HG03025 (cell line): ENCODE measurements around the gene TMEM38B.
A peak's percentile ranks its signal among the peaks of the same experiment; 100 is the strongest.

Source experiments
- ATAC-seq: cut with Tn5 transposase; IDR thresholded peaks from one replicate; pipeline ENCODE4 v1.9.1; 2021; ENCODE audit warnings: mild to moderate bottlenecking, moderate library complexity; ENCODE audit not compliant: unreplicated experiment, low FRiP score

TMEM38B gene, protein sequence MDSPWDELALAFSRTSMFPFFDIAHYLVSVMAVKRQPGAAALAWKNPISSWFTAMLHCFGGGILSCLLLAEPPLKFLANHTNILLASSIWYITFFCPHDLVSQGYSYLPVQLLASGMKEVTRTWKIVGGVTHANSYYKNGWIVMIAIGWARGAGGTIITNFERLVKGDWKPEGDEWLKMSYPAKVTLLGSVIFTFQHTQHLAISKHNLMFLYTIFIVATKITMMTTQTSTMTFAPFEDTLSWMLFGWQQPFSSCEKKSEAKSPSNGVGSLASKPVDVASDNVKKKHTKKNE

DNA sequence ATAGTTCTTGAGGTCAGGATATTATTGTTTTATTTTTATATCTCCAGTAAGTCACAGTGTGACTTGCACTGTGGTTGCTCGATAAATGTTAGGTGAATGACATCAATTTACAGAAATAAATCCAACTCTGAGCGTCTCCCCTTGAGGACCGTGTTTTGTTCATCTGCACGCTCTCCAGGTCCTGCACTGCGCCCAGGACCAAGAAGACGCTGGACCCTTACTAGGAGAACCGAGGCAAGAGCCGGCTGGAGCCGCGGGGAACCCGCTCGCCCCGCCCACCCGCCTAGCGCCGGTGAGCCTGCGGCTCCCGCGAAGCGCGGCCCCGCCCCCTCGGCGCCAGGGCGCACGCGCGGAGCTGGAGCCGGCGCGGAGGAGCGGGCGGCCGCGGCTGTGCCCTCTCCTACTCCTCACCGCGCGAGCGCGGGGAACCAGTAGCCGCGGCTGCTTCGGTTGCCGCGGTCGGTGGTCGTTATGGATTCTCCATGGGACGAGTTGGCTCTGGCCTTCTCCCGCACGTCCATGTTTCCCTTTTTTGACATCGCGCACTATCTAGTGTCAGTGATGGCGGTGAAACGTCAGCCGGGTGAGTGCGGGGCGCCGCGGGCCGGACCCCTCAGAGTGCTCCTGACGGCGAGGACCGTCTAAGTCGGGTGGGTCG is at the start of gene TMEM38B:
TMEM38B (plus strand) TSS at position 352 of the 658 bp plus-strand sequence; CDS start at position 472, 120 bp downstream.
- peak; percentile 80 for ATAC-seq

DNA sequence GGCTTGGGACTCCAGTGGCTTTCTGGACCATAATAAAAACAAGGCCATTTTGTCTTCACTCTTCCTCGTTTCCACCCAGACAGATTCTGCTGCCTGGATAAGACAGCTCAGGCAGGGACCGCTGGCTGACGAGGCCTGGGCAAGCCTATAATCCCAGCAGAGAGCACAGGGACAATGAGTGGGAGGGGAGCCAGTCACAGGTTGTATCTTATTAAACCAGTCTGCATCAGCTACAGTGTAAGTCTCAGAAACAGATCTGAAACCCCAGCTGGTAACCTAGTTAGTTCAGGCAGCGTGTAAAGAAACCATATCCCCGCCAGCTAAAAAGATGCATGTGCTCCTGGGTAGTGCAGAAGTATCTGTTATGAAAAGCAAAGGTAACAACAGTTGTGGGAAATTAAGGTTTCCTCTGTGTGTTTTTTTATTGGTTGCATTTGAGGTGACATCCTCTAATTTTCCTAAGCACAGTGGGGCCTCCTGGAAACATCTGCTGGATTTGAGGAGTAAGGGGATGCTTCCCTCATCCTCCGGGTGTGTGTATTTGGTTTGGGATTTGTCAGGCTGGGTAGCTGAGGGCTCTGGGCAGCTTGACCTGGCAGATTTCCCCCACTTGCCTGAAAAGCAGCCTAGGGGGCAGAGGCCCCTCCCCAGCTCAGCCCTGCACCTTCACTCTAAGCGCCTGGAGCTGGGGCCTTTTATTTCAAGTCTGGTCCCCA is 47.3 kb upstream of the TMEM38B start:
- no peak for ATAC-seq

DNA sequence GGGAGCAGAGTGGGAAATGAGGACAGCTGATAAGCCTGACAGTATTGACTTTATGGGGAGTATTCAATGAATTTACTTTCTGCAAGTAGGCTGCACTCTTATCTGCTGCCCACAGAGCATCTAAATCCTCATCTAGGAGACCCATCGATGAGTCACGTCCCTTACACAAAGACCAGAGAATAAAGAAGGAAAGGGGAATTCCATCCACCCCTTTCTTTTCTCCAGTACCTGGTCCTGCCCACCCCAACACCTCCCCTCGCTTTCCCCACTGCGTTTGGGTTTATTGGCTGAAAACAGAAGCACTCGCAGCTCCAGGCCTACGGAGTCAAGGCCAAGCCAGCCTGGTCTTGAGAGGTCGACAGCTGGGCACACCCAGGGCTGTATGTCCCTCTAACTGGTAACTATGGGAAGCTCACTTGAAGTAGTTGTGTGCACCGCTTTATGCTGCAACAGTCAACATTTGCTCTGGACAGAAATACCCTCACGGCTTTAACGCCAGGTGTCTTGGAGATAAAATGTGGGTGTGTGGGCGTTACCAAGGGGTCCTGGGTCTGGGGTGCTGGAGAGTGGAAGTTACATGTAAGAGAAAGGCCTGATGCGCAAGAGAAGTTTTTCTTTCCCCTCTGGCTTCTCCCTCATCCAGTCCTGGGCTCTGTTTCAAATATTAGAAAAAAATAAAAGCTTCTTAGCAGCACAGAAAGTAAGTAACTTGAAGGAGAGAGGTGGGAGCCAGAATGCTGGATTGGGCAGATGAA is 46.6 kb upstream of the TMEM38B start:
- no peak for ATAC-seq

DNA sequence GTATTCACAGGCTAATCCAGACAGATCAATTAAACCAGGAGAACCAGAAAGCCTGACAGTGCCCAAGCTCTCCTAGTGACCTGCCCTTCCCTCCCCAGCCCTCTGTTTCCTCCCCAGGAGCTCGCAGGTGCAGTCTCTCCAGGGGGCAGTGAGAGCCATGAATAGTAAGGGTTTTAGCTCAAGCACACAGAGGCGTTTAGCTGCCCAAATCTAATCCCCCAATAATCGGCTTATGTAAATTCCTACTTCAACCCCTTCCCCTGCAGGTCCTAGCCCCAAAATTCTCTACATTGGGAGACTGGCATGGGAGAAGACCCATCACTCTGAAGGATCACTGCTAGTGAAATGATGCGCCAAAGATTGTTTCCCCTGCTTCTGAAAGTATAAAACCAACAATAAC is 42.5 kb upstream of the TMEM38B start:
- no peak for ATAC-seq

DNA sequence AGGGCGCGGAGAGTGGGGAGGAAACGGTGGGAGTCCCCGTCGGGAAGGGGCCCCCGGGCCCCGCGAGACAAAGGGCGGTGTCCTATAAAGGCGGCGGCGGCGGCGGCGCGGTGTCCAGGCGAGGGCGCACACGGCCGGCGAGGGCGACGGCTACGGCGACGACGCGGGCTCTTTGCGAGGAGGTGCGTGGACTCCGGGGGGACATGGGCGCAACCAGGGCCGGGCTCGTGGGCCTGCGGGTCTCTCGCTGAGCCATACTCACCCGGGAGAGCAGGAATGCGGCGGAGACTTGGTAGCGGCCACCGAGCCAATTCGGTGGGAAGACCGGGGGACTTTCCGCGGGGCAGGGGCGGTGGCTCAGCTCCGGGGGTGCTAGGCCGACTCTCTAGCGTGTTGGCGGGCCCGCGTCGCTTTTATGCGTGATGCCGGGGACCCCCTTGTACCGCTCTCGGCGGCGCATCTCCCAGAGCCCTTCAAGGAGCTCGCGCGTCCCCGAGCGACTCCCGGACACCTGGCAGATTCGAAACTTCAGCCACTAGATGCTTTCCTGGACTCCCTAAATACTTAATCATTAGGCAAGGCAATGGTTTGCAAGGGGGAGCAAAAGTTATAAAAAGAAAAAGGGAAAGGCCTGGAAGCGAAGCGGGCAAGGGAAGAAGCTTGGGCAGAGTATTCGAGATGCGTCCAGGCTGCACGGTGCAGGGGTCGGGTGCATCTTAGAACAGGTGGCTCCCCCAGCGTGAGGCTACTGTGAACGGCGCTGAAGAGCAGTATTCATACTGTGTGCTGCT is 38.0 kb upstream of the TMEM38B start:
- ATAC-seq = peak; percentile 67

DNA sequence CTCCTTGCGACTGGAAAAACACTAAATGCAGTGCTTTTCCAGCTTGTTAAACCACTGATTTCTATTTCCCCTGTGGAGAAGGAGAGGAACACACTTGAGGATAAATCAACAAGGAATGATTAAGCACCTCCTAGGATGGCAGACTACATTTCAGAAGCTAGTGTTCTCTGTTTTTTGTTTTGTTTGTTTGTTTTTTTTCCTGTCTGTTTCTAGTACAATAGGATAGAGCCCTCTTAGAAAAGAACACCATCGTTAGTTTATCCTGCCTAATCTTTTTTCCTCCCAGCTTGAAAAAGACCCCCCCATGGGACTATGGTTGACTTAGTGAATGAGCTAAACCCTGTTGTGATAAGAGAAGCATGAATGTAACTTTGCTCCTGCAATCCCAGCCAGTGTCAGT is 36.0 kb upstream of the TMEM38B start:
- ATAC-seq = no peak

DNA sequence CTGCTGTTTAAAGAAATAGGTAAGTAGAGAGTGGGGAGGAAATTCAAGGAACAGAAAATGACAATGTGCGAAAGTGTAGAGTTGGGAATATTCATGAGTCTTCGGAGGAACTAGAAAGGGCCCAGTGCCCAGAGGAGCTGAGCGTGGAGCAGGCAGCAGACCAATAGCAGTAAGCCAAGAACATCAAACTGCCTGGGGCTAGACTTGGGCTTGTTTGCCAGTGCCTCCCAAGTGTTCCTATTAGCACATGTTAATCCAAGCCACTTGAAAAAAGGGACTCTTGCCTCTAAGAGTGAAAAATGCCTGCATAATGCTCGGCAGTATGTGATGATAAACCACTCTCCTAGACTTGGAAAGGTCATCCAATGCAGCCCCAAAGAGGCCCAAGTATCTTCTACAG is 33.3 kb upstream of the TMEM38B start:
- no peak for ATAC-seq

DNA sequence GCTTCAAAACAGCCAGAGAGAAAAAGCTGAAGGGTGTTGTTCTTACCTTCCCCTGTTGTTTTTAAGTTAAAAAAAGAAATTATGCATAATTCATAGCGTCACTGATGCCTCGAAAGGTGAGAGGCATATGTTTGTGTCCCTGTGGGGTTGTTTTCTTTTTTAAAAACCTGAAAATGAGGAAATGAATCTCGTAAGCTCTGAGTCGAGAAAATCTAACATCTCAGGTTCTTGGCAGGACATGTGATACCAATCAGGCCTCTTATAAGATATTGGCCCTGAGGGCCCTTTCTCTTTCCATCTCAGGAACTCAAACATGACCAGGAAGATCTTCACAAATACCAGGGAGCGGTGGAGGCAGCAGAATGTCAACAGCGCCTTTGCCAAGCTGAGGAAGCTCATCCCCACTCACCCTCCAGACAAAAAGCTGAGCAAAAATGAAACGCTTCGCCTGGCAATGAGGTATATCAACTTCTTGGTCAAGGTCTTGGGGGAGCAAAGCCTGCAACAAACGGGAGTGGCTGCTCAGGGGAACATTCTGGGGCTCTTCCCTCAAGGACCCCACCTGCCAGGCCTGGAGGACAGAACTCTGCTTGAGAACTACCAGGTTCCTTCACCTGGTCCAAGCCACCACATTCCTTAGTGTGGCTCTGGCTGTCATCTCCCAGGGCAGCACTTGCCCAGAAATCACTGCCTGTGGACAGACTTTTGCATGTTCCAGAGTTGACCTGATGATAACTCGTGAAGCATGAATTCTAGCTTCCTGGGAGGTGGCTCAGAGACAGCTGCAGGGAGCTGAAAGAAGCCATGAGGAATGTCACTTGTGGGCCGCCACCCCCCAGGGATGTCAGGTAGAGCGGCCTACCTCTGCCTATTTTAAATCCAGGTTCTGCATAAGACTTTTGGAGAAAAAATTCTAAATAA is 31.9 kb upstream of the TMEM38B start, which contains the start of gene TAL2:
TAL2 (plus strand) TSS at position 274 of the 921 bp plus-strand sequence; CDS start at position 314, 40 bp downstream.
- ATAC-seq = peak; percentile 93

DNA sequence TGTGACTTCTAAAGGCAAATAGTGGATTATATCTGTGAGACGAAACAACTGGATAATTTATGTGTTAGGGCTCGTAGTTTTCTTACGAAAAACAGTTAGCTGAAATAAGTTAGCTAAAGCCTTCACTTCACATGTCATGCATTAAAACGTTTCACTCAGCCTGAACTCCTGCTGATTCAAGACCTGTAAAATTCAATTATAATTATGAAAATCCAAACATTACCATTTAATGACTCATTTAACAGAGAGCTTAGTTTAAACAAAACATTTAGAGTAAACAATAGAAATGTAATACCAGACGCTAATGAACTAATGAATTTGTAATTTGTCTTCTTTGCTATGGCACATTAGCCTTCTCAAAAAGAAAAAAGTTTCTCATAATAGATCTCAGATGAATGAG is 30.4 kb upstream of the TMEM38B start:
- no peak for ATAC-seq

DNA sequence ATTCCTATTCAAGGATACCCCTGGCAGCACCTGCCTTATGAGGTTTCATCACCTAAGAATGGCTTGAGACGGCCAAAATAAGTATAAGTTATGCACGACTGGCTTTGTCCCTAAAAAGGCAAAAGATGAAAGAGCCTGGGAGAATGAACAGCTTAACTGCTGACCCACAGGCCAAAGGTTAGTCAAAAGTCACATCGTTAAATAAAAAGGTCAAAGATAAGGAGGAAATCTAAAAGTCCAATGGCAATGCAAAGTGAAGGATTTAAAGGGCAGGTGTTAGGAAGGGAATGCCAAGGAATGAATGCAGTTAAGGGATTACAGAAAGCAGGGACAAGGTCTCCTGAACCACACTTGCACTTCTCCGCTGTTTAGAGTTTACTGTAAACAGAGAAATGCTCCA is 26.5 kb upstream of the TMEM38B start:
- no peak for ATAC-seq

DNA sequence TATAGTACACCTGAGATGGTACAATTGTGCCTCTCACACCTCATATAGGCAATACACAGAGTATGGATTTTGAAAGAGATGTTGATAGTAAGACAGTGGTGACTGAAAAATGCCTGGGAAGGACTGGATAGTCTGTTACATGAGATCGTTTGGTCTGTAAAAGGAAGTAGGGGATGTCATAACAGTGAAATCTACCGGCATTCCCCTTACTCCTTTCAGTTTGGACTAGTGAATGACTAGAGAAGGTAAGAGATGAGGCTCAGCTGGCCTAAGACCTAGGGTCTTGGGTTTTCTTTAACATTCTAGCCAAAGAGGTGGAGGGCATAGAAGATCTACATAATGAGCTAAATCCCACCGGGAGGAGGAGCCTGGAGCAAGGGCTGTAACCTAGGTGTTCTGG is 24.0 kb upstream of the TMEM38B start:
- ATAC-seq = no peak

DNA sequence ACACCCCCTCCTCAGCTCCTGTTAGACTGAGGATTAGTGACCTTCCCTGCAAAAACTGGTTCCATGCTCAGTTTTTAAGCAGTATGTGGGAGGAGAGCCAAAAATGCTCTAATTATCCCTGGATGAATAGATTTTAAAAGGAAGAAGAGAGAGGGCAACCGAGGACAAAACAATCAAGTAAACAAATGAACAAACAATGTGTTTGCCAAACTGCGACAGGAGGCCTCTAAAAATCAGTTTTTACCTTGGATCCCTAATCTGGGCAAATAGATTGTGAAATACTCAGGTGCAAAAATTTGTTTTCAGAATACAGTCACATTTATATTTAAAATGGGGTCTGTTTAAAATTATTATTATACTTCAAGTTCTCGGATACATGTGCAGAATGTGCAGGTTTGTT is 23.6 kb upstream of the TMEM38B start:
- ATAC-seq = no peak

DNA sequence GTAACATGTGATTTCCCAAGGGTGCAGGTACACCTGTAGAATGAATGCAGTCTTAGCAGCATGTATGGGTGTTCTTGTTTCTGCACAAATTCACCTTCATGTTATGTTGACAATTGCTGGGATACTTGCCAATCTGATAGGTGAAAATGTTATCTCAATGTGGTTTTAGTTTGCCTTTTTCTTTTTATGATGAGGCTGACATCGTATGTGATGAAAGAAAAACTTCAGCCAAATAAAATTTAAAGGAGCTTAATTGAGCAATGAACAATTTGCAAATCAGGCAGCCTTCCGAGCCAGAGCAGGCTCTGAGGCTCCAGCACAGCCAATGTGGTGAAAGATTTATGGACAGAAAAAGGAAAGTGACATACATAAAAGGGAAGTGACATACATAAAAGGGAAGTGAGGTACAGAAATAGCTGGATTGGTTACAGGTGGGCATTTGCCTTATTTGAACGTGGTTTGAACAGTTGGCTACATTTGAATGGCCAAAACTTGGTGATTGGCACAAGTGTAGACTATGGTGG is 21.6 kb upstream of the TMEM38B start:
- no peak for ATAC-seq

DNA sequence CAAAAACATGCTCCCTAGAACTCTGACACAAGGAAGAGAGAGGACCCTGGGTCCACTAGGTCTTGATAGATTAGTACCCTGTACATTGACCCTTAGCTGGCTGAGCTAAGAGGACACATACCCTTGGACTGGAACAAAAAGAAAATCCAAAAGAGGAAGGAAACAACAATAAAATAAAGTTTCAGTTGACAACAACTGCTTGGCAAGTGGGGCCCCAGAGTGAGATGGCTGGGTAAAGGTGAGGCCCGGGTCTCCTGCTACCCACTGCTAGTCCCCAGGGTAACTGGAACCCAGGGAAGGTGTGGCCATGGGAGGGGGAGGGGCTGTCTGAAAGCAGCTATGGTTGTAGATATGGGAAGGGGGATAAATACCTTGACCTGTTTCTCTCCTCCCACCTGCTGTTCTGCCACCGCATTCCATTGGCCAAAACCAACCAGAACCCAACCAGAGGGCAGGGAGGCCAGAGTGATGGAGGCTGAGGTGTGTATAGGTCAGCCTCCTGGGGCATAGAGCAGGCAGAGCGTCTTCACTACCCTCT is 20.4 kb upstream of the TMEM38B start:
- no peak for ATAC-seq

DNA sequence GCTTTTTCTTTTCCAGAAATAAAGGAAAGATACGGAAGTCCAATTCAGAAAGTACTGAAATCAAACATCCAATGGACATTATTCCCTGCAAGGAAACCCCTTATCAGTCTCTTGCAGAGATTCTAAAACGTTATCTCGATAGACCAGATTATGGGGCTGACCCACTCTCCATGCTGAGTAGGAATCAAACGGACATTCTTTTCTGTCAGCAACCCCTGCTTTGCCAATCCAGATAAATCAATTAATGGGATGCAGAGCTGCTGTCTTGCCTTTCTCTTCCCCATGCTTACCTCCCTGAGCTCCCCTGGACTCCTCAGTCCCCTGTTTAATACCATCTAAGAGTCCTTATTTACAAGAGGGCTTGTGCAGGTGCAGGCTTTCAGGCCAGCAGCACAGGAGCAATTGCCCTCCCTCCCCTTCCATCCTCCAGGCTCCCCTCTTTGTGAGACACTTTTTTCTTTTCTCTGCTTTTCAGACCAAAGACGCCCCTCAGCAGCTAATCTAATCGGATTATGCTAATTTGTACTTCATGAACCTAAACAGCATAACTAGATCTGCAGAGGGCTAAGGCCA is 17.9 kb upstream of the TMEM38B start:
- ATAC-seq = no peak

DNA sequence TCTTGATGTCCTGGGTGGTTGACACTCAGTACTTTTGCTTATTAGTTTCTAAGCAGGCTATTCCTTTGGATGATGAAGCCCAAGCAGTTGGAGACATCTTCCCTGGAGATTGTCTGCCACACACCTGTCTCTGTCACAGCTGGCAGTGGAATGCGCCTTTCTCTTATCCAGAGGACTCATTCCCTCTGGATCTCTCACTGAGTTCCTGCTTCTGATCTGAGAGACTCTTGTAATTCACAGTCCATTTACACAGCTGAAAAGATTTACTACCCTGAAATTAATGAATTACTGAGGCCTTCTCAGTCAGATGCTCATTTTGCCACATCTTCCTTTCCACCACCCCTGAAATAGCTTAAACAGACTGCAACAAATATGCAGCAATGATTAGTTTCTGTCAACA is 16.2 kb upstream of the TMEM38B start:
- ATAC-seq = no peak

DNA sequence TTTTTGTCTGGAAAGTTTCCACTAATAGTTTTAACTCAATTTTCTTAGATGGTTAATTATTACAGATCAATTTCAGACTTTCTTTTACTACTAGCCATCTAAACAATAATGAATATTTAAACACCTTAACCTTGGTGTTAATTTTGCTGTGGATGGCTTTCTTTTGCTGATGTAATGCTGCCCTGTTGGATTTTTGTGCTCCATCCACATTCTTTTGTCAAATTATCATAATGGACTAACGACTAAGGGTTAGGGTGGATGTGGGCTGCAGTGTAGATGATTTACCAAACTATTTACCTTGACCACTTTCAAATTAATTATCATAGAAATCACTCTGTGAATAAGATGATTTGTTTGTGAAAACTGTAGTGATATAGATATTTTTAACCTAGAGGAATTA is 15.6 kb upstream of the TMEM38B start:
- ATAC-seq = no peak
